ENCODE measurements around the gene HDLBP. TPM values are rescaled to one million over a fixed set of nuclear protein-coding genes. Genes with fewer than 3 reads are reported as not detected.

HDLBP gene
- total RNA-seq, 1 donor, result 929 TPM

DNA sequence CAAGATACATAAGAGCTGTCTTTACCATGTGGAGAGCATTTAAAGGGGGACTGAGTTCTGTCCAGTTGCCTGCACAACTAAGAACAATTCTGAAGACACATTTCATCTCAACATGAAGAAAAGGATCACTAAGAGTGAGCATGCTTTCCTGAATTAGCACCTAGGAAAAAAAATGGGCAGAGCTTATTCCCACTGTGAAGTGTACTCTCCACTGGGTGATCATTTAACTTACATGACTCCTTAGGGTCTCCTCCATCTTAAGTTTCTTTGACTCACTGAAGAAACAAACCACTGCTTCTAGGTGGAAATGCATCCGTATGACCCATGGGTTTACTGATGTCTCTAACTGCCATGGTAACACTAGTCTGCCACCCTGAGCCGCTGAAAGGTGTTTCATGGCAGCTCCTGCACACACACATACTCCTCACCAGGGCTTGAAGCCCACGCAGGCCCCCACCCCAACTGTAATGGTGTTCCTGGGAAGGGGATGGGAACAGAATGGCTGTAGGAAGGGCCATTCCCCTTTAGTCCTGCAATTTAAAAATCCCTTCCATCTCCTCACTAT, 27.1 kb downstream of the HDLBP start:
- TF ChIP-seq, protein P1, sequence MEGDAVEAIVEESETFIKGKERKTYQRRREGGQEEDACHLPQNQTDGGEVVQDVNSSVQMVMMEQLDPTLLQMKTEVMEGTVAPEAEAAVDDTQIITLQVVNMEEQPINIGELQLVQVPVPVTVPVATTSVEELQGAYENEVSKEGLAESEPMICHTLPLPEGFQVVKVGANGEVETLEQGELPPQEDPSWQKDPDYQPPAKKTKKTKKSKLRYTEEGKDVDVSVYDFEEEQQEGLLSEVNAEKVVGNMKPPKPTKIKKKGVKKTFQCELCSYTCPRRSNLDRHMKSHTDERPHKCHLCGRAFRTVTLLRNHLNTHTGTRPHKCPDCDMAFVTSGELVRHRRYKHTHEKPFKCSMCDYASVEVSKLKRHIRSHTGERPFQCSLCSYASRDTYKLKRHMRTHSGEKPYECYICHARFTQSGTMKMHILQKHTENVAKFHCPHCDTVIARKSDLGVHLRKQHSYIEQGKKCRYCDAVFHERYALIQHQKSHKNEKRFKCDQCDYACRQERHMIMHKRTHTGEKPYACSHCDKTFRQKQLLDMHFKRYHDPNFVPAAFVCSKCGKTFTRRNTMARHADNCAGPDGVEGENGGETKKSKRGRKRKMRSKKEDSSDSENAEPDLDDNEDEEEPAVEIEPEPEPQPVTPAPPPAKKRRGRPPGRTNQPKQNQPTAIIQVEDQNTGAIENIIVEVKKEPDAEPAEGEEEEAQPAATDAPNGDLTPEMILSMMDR (IDR thresholded peaks at IDR 0.05; ENCODE audit: insufficient read depth, low read length), result no peak
- H3K4me3 ChIP-seq (ENCODE audit: low read depth, low read length), result no peak overlapping the region
- DNase-seq (ENCODE audit: low read depth), result no peak

DNA sequence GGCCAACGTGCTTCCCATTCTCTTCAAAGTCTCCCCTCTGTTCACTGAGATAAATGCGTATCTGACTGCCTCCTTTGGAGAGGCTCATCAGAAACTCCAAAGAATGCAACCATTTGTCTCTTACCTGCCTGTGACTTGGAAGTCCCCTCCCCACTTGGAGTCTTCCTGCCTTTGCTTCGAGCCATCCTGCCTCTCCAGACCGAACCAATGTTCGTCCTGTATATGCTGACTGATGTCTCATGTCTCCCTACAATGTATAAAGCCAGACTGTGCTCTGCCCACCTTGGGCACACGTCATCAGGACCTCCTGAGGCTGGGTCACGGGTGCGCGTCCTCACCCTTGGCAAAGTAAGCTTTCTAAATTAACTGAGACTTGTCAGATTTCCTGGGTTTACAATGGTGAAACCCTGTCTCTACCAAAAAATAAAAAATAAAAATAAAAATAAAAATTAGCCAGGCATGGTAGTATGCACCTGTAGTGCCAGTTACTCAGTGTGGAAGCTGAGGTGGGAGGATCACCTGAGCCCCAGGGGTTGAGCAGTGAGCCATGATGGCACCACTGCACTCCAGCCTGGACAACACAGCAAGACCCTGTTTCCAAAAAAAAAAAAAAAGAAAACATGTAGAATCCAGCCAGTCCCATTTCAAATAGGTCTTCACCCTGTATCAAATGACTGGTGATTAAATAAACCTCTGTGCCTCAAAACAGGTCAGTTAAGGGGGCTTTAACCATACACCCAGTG, 29.0 kb downstream of the HDLBP start:
- H3K4me3 ChIP-seq (ENCODE audit: low read depth, low read length), result no peak overlapping the region
- TF ChIP-seq, protein P1 (IDR thresholded peaks at IDR 0.05; ENCODE audit: insufficient read depth, low read length), result no peak
- no peak for DNase-seq (ENCODE audit: low read depth)

GRCh38 chr2:241285596-241285995, 29.9 kb downstream of the HDLBP start:
- no peak overlapping the region for H3K4me3 ChIP-seq (ENCODE audit: low read depth, low read length)
- DNase-seq (ENCODE audit: low read depth), result no peak
- TF ChIP-seq, protein P1 (IDR thresholded peaks at IDR 0.05; ENCODE audit: insufficient read depth, low read length), result no peak

- TF ChIP-seq, protein P1 (IDR thresholded peaks at IDR 0.05; ENCODE audit: insufficient read depth, low read length), result no peak
These were observed 32.9 kb downstream of the HDLBP start for GRCh38 chr2:241282555-241282954.

DNA sequence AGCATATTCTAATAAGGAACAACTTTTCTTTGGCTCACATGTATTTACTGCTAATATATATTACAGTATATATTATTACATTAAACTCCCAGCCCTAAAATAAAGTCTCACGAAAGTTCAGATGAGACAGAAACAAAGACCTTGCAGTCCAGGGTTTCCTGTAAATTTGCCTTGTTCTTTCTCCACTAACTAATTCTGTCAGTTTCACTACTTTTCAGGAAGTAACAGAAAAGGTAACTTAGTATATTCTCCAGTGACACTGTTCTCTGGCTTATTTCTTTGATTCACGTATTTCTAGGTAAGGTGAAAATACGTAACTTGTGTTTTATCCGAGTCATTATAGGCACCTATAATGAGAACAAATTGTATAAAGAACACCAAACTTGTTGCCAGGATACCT, 35.2 kb downstream of the HDLBP start:
- TF ChIP-seq, protein P1 (IDR thresholded peaks at IDR 0.05; ENCODE audit: insufficient read depth, low read length), result no peak
- H3K4me3 ChIP-seq (ENCODE audit: low read depth, low read length), result no peak overlapping the region
- no peak for DNase-seq (ENCODE audit: low read depth)

More at GRCh38 chr2:241282555-241282954, 32.9 kb downstream of the HDLBP start:
- H3K4me3 ChIP-seq (ENCODE audit: low read depth, low read length), result no peak overlapping the region
- no peak for DNase-seq (ENCODE audit: low read depth)

DNA sequence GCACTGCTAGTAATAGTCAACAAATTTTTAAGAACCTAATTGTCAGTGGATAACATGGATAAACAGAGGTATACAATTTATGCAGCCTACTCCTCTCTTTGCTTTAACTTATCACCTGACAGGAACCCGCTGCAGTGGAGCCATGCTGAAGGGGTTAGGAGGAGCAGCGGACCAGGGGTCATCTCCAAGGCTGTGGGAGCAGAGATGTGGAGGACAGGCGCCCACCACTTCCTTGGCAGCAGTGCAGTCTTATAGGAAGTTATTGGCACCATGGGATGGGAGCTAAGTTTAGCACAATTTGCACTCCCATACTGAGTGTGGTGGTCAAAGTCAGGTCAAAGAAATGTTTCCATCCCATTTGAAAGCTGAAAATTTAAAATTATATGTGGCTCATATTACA, 35.6 kb downstream of the HDLBP start:
- H3K4me3 ChIP-seq (ENCODE audit: low read depth, low read length), result no peak overlapping the region
- no peak for DNase-seq (ENCODE audit: low read depth)
- TF ChIP-seq, protein P1 (IDR thresholded peaks at IDR 0.05; ENCODE audit: insufficient read depth, low read length), result no peak

Measured in fibroblast of the aortic adventitia (primary cell).